Uterus (tissue), 2 donors: ENCODE data around the gene ARL8A.

Experiments
- CTCF ChIP-seq, 4 experiments: fragments of 200-600 bp in 2 of 4; fragments of 450-650 bp in 2 of 4; sonication (generic) in 2 of 4; IDR thresholded peaks; one replicate each; pipeline ENCODE4 v1.5.1; 2016 to 2019; ENCODE audit warnings: antibody characterized with exemption in 4 of 4, mild to moderate bottlenecking in 2 of 4, moderate library complexity in 1 of 4
- POLR2A ChIP-seq, 2 donors: fragments of 450-650 bp; IDR thresholded peaks; one replicate each; pipeline ENCODE4 v1.6.1; 2016; ENCODE audit warnings: antibody characterized with exemption in 2 of 2, mild to moderate bottlenecking in 1 of 2, moderate library complexity in 1 of 2

- no peak for TF ChIP-seq CTCF (IDR thresholded peaks at IDR 0.05)
- TF ChIP-seq POLR2A (IDR thresholded peaks at IDR 0.05) = no peak
Measured at GRCh38 chr1:202186327-202186726, 41.8 kb upstream of the ARL8A start.
